Effector memory CD4-positive, alpha-beta T cell (primary cell): Measurements from ENCODE around the gene CCNQ.

ENCODE experiments used
- DNase-seq, 3 donors: peaks; one replicate each; pipeline ENCODE4 v3.0.0-alpha.2; 2020
- H3K27ac ChIP-seq: 2 replicates; pipeline ENCODE4 v1.7.0; 2013; ENCODE audit warnings: mild to moderate bottlenecking, low read length, moderate library complexity; ENCODE audit not compliant: insufficient read depth, poor library complexity, severe bottlenecking
- H3K27me3 ChIP-seq: replicated peaks from 2 replicates; pipeline ENCODE4 v1.7.0; 2013; ENCODE audit warnings: mild to moderate bottlenecking, low read length; ENCODE audit not compliant: insufficient read depth, control insufficient read depth, poor library complexity, severe bottlenecking
- H3K36me3 ChIP-seq: 2 replicates; pipeline ENCODE4 v1.7.0; 2013; ENCODE audit warnings: mild to moderate bottlenecking, low read length, moderate library complexity; ENCODE audit not compliant: control insufficient read depth, insufficient read depth
- H3K4me1 ChIP-seq: 2 replicates; pipeline ENCODE4 v1.7.0; 2013; ENCODE audit warnings: low read length, mild to moderate bottlenecking; ENCODE audit not compliant: control insufficient read depth, insufficient read depth, poor library complexity, severe bottlenecking
- H3K4me3 ChIP-seq: 2 replicates; pipeline ENCODE4 v1.7.0; 2013; ENCODE audit warnings: low read length, low read depth, mild to moderate bottlenecking; ENCODE audit not compliant: insufficient read depth, poor library complexity, severe bottlenecking
- H3K9me3 ChIP-seq: 2 replicates; pipeline ENCODE4 v1.7.0; 2013; ENCODE audit warnings: mild to moderate bottlenecking, low read length, moderate library complexity; ENCODE audit not compliant: control insufficient read depth
- total RNA-seq, 3 donors: gene quantifications; one replicate each; lab custom pipeline; 2026; lab: John Stamatoyannopoulos, UW

The CCNQ gene
- total RNA-seq: 12.2 to 15.4 (median 13.7) reads per million in 3 donors

GRCh38 chrX:153598541-153599191, at the start of gene CCNQ:
Gene CCNQ, minus strand, starts transcription at chrX:153599139. Its CDS starts 66 bp downstream, at chrX:153599073.
- Histone ChIP-seq H3K36me3 (peaks cover 14% of the 10 kb centered on the region), H3K27me3 (no peaks in the 10 kb centered on the region), H3K4me3 (peak within 1 kb of the TSS; percentile 65), H3K9me3 (no peaks in the 10 kb centered on the region), H3K27ac (peak within 1 kb of the TSS; percentile 66), H3K4me1 (peaks cover 11% of the 10 kb centered on the region)
- DNase-seq: no peak

- no peaks in the 10 kb centered on the region for H3K9me3 ChIP-seq
- no peaks in the 10 kb centered on the region for H3K36me3 ChIP-seq
- peaks cover 22% of the 10 kb centered on the region for H3K27me3 ChIP-seq
- peaks cover 11% of the 10 kb centered on the region for H3K4me1 ChIP-seq
- H3K4me3 ChIP-seq: peak overlapping the region; percentile 37
- DNase-seq: no peak
- no peak overlapping the region for H3K27ac ChIP-seq
Measured at GRCh38 chrX:153647461-153648357, 48.8 kb upstream of the CCNQ start.

DNA sequence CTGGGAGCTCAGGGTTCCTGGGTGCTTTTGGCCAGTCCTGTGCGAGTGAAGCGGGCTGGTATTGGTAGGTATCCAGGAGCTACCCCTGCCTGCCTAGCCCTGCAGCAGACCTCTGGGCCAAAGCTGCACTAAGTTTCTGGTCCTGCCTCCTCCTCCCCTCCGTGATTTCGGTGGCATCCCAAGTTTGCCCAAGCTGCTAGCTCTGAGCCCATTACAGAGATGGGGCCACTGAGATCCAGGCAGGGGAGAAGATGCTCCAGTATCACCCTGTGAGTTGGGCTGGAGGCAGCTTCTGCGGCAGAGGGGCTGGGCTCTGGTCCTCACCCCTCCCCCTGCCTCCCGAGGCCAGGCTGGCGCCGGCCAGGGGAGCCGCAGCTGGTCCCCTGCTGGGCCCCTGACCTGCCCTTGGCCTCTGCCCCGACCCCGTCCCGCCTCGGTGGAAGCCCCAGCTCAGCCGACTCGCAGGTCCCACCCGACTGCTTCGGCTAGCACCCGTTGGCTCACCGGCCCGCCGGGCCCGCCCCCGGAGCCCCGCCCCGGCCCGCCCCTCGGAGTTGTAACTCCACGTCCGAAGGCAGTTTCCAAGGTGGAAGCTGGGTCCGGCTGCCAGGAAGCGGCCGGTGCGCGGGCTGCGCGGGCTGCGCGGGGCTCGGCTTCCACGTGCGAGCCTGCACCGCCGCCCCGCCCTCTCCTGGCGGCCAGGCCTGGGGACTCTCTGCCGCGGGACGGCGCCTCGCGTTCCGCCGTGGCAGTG, 47.9 kb upstream of the CCNQ start, which contains the start of gene DUSP9:
Gene DUSP9 (plus strand): TSS at position 584 of the 754 bp plus-strand sequence. CDS start 751 bp downstream, outside the sequence.
- H3K4me1 ChIP-seq: peaks cover 13% of the 10 kb centered on the region
- peak within 1 kb of the TSS; percentile 37 for H3K4me3 ChIP-seq
- no peak for DNase-seq

GRCh38 chrX:153645921-153646488, 47.1 kb upstream of the CCNQ start:
- H3K9me3 ChIP-seq: no peaks in the 10 kb centered on the region
- H3K4me1 ChIP-seq: peaks cover 17% of the 10 kb centered on the region
- H3K36me3 ChIP-seq: no peaks in the 10 kb centered on the region
- H3K27ac ChIP-seq: no peak overlapping the region
- H3K4me3 ChIP-seq: no peak overlapping the region
- no peak for DNase-seq
- H3K27me3 ChIP-seq: peaks cover 27% of the 10 kb centered on the region

More for the DNA sequence above, 47.9 kb upstream of the CCNQ start, which contains the start of gene DUSP9:
- Histone ChIP-seq H3K27ac (no peak within 1 kb of the TSS), H3K36me3 (no peaks in the 10 kb centered on the region), H3K27me3 (peaks cover 25% of the 10 kb centered on the region), H3K9me3 (no peaks in the 10 kb centered on the region)

DNA sequence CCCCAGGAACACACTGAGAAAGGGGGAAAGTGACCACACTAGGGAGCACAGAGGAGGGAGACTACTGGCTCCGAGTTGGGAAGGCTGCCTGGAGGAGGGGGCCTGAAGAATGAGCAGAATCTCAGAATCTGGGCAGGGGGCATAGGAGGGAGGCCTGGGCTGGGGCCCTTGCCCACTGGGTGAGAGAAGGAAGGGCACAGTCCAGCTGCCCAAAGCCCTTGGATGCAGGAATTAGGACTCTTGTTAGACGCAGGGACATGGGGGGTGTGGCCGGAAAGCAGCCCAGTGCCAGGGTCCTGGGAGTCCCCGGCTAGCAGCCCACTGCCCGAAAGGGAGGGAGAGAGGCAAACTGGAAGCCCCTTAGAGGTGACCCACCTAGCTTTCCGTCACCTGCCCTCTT, 46.2 kb upstream of the CCNQ start:
- peaks cover 27% of the 10 kb centered on the region for H3K27me3 ChIP-seq
- no peak overlapping the region for H3K4me3 ChIP-seq
- no peaks in the 10 kb centered on the region for H3K9me3 ChIP-seq
- DNase-seq: no peak
- H3K27ac ChIP-seq: no peak overlapping the region
- H3K4me1 ChIP-seq: peaks cover 17% of the 10 kb centered on the region
- no peaks in the 10 kb centered on the region for H3K36me3 ChIP-seq

DNA sequence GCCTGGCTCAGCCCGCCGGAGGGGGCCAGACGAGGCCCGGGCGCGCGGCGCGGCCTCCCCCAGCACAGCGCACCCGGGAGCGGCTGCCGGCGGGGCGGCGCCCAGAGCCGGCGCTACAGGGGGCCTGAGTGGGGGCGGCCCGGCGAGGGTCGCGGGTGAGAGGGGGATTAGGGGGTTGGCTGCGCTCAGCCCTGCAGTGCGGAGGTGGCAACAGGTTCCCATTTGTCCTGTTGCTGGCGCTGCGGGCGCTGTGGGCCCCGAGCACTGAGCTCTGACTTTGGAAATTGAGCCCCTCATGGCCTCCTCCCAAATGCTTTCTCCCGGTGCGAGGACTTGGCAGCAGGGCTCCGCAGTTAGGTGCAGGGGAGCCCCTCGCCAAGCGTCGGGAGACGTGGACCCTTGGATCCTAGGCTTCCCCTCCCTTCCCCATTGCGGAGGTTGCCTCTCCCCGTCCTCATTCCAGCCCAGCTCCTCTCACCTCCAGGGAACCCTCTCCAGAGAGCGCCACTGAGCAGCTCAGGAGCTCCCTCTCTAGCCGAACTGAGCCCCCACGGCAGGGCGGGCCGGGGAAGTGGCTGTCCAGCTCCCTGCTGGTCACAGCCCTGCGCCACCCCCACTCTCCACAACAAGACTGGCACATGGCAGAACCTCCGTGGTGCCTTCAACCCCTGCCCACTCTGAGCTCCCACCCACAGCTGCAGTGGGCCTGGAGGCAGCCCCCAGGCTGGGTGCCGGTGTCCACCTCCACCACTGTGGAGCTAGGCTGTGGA, 45.6 kb upstream of the CCNQ start:
- no peak overlapping the region for H3K27ac ChIP-seq
- peaks cover 28% of the 10 kb centered on the region for H3K27me3 ChIP-seq
- no peaks in the 10 kb centered on the region for H3K36me3 ChIP-seq
- peaks cover 17% of the 10 kb centered on the region for H3K4me1 ChIP-seq
- DNase-seq: no peak
- H3K9me3 ChIP-seq: no peaks in the 10 kb centered on the region
- no peak overlapping the region for H3K4me3 ChIP-seq

DNA sequence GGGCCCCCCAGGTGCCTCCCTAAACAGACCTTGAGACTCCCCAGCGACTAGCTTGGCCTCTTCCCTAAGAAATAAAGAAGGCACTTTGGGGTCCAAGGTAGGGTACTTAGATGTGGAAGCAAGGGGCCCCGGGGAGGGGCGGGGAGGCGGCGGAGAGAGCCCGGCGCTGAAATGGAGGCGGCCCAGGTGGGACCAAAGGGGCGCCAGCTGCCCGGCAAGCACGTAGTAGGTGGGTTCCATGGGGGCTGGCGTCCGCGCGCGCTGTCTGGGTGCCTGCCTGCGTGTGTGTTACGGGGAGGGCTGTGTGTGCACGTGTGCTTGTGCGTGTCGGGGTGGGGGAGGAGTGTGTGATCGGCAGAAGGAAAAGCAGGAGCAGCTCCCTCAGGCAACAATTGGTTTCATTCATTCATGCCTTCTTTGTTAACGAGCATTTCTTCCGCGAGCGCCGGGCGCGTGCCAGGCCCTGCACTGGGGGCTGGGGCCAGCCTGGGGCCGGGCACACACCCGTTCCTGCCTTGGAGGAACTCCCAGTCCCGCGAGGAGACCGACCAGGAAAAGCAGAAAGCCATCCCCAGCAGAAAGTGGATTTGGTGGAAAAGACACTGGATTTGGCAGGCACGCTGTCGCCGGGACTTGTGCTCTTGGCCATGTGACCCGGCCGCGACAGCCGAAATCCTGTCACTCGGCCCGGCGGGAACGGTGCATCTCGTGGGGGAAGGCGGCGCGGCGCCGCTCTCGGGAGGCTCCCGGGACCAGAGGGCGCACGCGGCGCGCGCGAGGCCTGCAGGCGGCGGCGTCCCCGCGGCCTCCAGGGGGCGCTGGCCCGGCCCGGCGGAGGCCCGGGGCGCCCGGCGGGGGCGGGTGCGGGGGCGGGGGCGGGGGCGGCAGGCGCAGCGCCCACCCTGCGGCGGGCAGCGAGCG, 44.8 kb upstream of the CCNQ start:
- H3K27me3 ChIP-seq: peaks cover 30% of the 10 kb centered on the region
- no peak overlapping the region for H3K4me3 ChIP-seq
- no peak overlapping the region for H3K27ac ChIP-seq
- no peak for DNase-seq
- H3K4me1 ChIP-seq: peaks cover 17% of the 10 kb centered on the region
- H3K36me3 ChIP-seq: no peaks in the 10 kb centered on the region
- no peaks in the 10 kb centered on the region for H3K9me3 ChIP-seq

DNA sequence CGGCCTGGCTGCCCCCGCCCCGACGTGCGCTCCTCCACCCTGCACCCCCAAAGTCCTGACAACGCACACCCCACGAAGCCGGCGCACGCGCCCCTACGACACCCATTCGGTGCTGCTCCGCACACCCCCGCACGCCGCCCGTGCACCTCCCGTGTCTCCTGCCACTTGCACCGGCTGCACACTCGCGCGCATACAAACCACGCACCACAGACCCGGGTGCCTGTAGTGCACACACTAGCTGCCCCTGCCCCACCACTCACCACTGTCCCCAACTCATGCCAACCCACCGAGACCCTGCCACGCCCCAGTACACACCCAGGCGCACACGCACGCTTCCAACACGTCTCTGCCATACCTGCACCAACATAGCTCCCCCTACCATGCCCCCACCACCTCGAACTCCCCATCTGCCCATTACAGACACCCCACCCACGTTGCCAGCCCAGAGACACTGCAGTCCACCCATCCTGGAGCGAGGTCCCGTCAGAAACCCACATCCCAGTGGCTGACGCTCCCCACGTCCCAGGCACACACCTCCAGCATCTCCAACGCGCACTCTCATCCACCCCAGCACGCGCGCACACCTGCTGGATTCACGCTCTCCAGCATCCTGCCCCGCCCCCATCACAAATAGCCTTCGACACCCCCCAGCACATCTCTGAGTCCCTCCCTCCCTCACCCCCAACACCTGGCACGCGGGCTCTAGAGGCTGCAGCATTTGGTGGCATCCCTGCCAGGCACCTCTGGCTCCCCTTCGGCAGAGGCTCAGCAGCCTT, 43.9 kb upstream of the CCNQ start:
- no peak for DNase-seq
- peaks cover 30% of the 10 kb centered on the region for H3K27me3 ChIP-seq

More for the DNA sequence above, 43.9 kb upstream of the CCNQ start:
- Histone ChIP-seq H3K4me1 (peaks cover 17% of the 10 kb centered on the region), H3K36me3 (no peaks in the 10 kb centered on the region), H3K9me3 (no peaks in the 10 kb centered on the region), H3K4me3 (no peak overlapping the region), H3K27ac (no peak overlapping the region)
